ENCODE data around the gene SNF8.

The SNF8 gene

DNA sequence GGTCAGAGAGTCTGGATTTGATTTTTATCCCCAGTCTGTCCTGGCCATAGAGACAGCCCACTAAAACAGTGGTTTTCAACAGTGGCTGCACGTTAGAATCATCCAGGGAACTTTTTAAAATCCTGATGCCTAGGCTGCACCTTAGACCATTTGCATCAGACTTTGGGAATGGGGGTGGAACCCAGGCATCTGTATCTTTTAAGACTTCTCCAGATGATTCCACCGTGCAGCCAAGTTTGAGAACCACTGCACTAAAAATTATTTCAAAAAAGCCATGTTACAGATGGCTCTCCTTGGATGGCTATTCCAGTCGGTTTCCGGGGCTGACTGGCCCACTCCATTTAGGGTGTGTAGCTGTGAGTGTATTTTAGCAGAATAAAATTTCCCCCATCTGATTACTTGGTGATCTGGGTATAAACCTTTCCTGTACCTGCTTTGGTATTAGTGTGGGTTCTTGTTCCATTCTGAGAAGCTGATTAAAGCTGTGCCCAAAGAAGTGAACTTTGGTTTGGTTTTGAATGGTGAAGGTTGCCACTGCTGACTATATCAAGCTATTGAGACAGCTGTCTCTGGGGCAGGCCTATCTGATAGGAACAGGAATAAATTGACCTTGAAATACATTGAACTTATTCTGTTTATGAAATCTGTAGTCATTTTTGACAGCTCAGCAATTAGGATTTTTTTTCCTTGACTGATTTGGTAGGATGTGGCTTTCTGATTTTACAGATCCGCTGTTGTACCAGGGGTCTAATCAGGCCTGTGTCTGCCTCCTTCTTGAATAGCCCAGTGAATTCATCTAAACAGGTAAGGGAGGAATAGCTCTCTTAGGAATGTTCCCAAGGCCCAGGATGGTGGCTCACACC is 50.8 kb downstream of the SNF8 start:
- Histone ChIP-seq H3K27ac (ENCODE audit: low read depth, low read length) (peak overlapping the region; percentile 84), H3K9ac (ENCODE audit: low read depth in 1 of 2, low read length in 2 of 2) (peak overlapping the region; percentile 55 to 67)

DNA sequence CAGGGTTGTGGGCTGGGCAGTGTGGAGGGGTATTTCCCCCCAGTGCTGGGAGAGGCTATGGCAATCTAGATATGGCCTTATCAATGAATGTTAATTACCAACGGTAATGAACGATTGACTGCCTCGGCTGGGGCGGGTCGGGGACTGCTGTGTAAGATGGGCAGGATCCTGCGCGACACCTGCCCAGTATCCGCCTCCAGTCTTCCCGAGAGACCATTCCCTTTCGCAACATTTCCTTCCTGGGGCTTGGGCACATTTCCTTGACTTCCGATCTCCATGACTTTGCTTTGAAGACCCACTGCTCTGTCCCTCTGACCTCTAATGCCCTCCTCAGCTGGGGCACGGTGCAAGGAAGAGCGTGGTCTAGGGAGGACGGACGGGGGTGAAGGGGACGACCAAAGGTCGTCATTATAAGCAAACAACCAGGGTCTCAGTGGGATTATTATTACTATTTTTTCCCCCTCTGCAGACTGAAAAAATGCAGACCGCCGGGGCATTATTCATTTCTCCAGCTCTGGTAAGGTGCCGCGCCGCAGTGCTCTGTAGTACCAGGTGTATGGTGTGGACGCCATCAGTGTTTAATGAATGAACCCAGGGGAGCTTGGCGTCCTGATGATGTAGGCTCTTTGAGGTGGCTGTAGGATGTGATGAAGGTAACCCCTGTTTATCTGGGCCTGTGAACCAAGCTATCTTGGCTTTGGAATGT is 51.5 kb downstream of the SNF8 start:
- H3K9me3 ChIP-seq (ENCODE audit: control insufficient read depth in 1 of 2, low read length in 2 of 2) = no peaks in the 10 kb centered on the region
- peaks cover 32 to 39% of the 10 kb centered on the region in 2 donors for H3K4me1 ChIP-seq (ENCODE audit: control insufficient read depth in 1 of 2, insufficient read depth in 2 of 2, low read length in 2 of 2)
- peak overlapping the region; percentile 55 to 67 for H3K9ac ChIP-seq (ENCODE audit: low read depth in 1 of 2, low read length in 2 of 2)
- H3K27ac ChIP-seq (ENCODE audit: low read depth, low read length) = peak overlapping the region; percentile 84
- peaks cover 7 to 27% of the 10 kb centered on the region in 2 donors for H3K36me3 ChIP-seq (ENCODE audit: control insufficient read depth in 1 of 2, insufficient read depth in 2 of 2, low read length in 2 of 2)
- H3K4me3 ChIP-seq (ENCODE audit: low read depth in 1 of 2, low read length in 2 of 2) = peak overlapping the region; percentile 95
- H3K27me3 ChIP-seq (ENCODE audit: control insufficient read depth in 1 of 2, insufficient read depth in 2 of 2, low read length in 2 of 2) = no peaks in the 10 kb centered on the region

More for the DNA sequence above, 50.8 kb downstream of the SNF8 start:
- Histone ChIP-seq H3K36me3 (ENCODE audit: control insufficient read depth in 1 of 2, insufficient read depth in 2 of 2, low read length in 2 of 2) (peaks cover 12 to 30% of the 10 kb centered on the region in 2 donors), H3K4me3 (ENCODE audit: low read depth in 1 of 2, low read length in 2 of 2) (peak overlapping the region; percentile 95), H3K4me1 (ENCODE audit: control insufficient read depth in 1 of 2, insufficient read depth in 2 of 2, low read length in 2 of 2) (peaks cover 32 to 39% of the 10 kb centered on the region in 2 donors), H3K27me3 (ENCODE audit: control insufficient read depth in 1 of 2, insufficient read depth in 2 of 2, low read length in 2 of 2) (no peaks in the 10 kb centered on the region), H3K9me3 (ENCODE audit: control insufficient read depth in 1 of 2, low read length in 2 of 2) (no peaks in the 10 kb centered on the region)

GRCh38 chr17:48890086-48890485 is 54.6 kb downstream of the SNF8 start:
- Histone ChIP-seq H3K9ac (ENCODE audit: low read depth in 1 of 2, low read length in 2 of 2) (no peak overlapping the region), H3K27me3 (ENCODE audit: control insufficient read depth in 1 of 2, insufficient read depth in 2 of 2, low read length in 2 of 2) (no peaks in the 10 kb centered on the region), H3K36me3 (ENCODE audit: control insufficient read depth in 1 of 2, insufficient read depth in 2 of 2, low read length in 2 of 2) (peaks cover under 1 to 2% of the 10 kb centered on the region in 2 donors), H3K4me3 (ENCODE audit: low read depth in 1 of 2, low read length in 2 of 2) (no peak overlapping the region), H3K4me1 (ENCODE audit: control insufficient read depth in 1 of 2, insufficient read depth in 2 of 2, low read length in 2 of 2) (peaks cover 24 to 26% of the 10 kb centered on the region in 2 donors), H3K9me3 (ENCODE audit: control insufficient read depth in 1 of 2, low read length in 2 of 2) (no peaks in the 10 kb centered on the region), H3K27ac (ENCODE audit: low read depth, low read length) (no peak overlapping the region)

- no peak overlapping the region for H3K4me3 ChIP-seq (ENCODE audit: low read depth in 1 of 2, low read length in 2 of 2)
- H3K4me1 ChIP-seq (ENCODE audit: control insufficient read depth in 1 of 2, insufficient read depth in 2 of 2, low read length in 2 of 2) = peaks cover 0 to 3% of the 10 kb centered on the region in 2 donors
- no peaks in the 10 kb centered on the region for H3K9me3 ChIP-seq (ENCODE audit: control insufficient read depth in 1 of 2, low read length in 2 of 2)
- no peaks in the 10 kb centered on the region for H3K27me3 ChIP-seq (ENCODE audit: control insufficient read depth in 1 of 2, insufficient read depth in 2 of 2, low read length in 2 of 2)
- no peaks in the 10 kb centered on the region for H3K36me3 ChIP-seq (ENCODE audit: control insufficient read depth in 1 of 2, insufficient read depth in 2 of 2, low read length in 2 of 2)
- H3K9ac ChIP-seq (ENCODE audit: low read depth in 1 of 2, low read length in 2 of 2) = no peak overlapping the region
- H3K27ac ChIP-seq (ENCODE audit: low read depth, low read length) = no peak overlapping the region
These were observed 61.5 kb downstream of the SNF8 start for GRCh38 chr17:48883171-48883570.

GRCh38 chr17:48882272-48882671 is 62.4 kb downstream of the SNF8 start:
- Histone ChIP-seq H3K4me1 (ENCODE audit: control insufficient read depth in 1 of 2, insufficient read depth in 2 of 2, low read length in 2 of 2) (peaks cover 0 to 3% of the 10 kb centered on the region in 2 donors), H3K27ac (ENCODE audit: low read depth, low read length) (no peak overlapping the region), H3K9ac (ENCODE audit: low read depth in 1 of 2, low read length in 2 of 2) (no peak overlapping the region), H3K27me3 (ENCODE audit: control insufficient read depth in 1 of 2, insufficient read depth in 2 of 2, low read length in 2 of 2) (no peaks in the 10 kb centered on the region), H3K36me3 (ENCODE audit: control insufficient read depth in 1 of 2, insufficient read depth in 2 of 2, low read length in 2 of 2) (no peaks in the 10 kb centered on the region), H3K9me3 (ENCODE audit: control insufficient read depth in 1 of 2, low read length in 2 of 2) (no peaks in the 10 kb centered on the region), H3K4me3 (ENCODE audit: low read depth in 1 of 2, low read length in 2 of 2) (no peak overlapping the region)

Measured in duodenal mucosa (tissue), 2 donors.